ENCODE data around the gene ACBD6. TPM values are rescaled to one million over a fixed set of nuclear protein-coding genes. Genes with fewer than 3 reads are reported as not detected.

ACBD6 gene
- total RNA-seq, 1 donor from 2014 or later: 57.1 TPM

GRCh38 chr1:180261524-180262155 is 240.7 kb downstream of the ACBD6 start:
- DNase-seq (ENCODE audit: low spot score in 2 of 2): no peak
- FAIRE-seq: no peak

- FAIRE-seq: no peak
- no peak for DNase-seq (ENCODE audit: low spot score in 2 of 2)
Observed at GRCh38 chr1:180261030-180261429, 241.3 kb downstream of the ACBD6 start.

GRCh38 chr1:180260541-180260940 is 241.8 kb downstream of the ACBD6 start:
- FAIRE-seq: no peak

GRCh38 chr1:180259431-180260338 is 242.7 kb downstream of the ACBD6 start:
- FAIRE-seq (no peak), DNase-seq (ENCODE audit: low spot score in 2 of 2) (no peak)

More at GRCh38 chr1:180260541-180260940, 241.8 kb downstream of the ACBD6 start:
- no peak for DNase-seq (ENCODE audit: low spot score in 2 of 2)

GRCh38 chr1:180258935-180259334 is 243.4 kb downstream of the ACBD6 start:
- FAIRE-seq: no peak
- DNase-seq (ENCODE audit: low spot score in 2 of 2): no peak

- FAIRE-seq: no peak
- no peak for DNase-seq (ENCODE audit: low spot score in 2 of 2)
Observed at GRCh38 chr1:180258290-180258689, 244.1 kb downstream of the ACBD6 start.

GRCh38 chr1:180257486-180257885 is 244.9 kb downstream of the ACBD6 start:
- FAIRE-seq: no peak
- no peak for DNase-seq (ENCODE audit: low spot score in 2 of 2)

GRCh38 chr1:180257028-180257386 is 245.4 kb downstream of the ACBD6 start:
- FAIRE-seq (no peak), DNase-seq (ENCODE audit: low spot score in 2 of 2) (no peak)

GRCh38 chr1:180256341-180257027 is 245.9 kb downstream of the ACBD6 start:
- FAIRE-seq (no peak), DNase-seq (ENCODE audit: low spot score in 2 of 2) (no peak)

- DNase-seq (ENCODE audit: low spot score in 2 of 2) (no peak), FAIRE-seq (no peak)
Observed at GRCh38 chr1:180255536-180256340, 246.6 kb downstream of the ACBD6 start.

- no peak for DNase-seq (ENCODE audit: low spot score in 2 of 2)
Observed at GRCh38 chr1:180254854-180255253, 247.5 kb downstream of the ACBD6 start.

GRCh38 chr1:180254496-180254819 is 247.9 kb downstream of the ACBD6 start:
- no peak for FAIRE-seq
- DNase-seq (ENCODE audit: low spot score in 2 of 2): no peak

More at GRCh38 chr1:180254854-180255253, 247.5 kb downstream of the ACBD6 start:
- FAIRE-seq: no peak

- DNase-seq (ENCODE audit: low spot score in 2 of 2) (no peak), FAIRE-seq (no peak)
Observed at GRCh38 chr1:180253585-180254495, 248.5 kb downstream of the ACBD6 start.

GRCh38 chr1:180252638-180253536 is 249.5 kb downstream of the ACBD6 start:
- FAIRE-seq (no peak), DNase-seq (ENCODE audit: low spot score in 2 of 2) (peak in 1 of 2 donors; percentile 50)

- DNase-seq (ENCODE audit: low spot score in 2 of 2): no peak
- no peak for FAIRE-seq
Observed at GRCh38 chr1:180251526-180252305, 250.7 kb downstream of the ACBD6 start.

- FAIRE-seq (no peak), DNase-seq (ENCODE audit: low spot score in 2 of 2) (no peak)
Observed at GRCh38 chr1:180250883-180251509, 251.4 kb downstream of the ACBD6 start.

- no peak for DNase-seq (ENCODE audit: low spot score in 2 of 2)
- FAIRE-seq: no peak
Observed at GRCh38 chr1:180250499-180250770, 251.9 kb downstream of the ACBD6 start.
